ENCODE measurements around the gene AKIRIN2. TPM values are rescaled to one million over a fixed set of nuclear protein-coding genes. Genes with fewer than 3 reads are reported as not detected.

Gene AKIRIN2
- polyA plus RNA-seq, 1 of the 3 experiments (the other 2 are of a cell fraction): 19.0 TPM

GRCh38 chr6:87731080-87731479 lies 29.0 kb upstream of the AKIRIN2 start:
- no peaks in the 10 kb centered on the region for H3K27me3 ChIP-seq (ENCODE audit: insufficient read depth)
- no peak overlapping the region for H2AFZ ChIP-seq (ENCODE audit: low read depth)
- no peaks in the 10 kb centered on the region for H3K9me3 ChIP-seq
- ChIA-PET CTCF (interaction anchor here (1.1 kb wide), 1 partner anchor 28 kb away, joined by 3 read pairs; no protein-coding TSS in a partner anchor), POLR2A (no interaction called here)
- no peaks in the 10 kb centered on the region for H3K79me2 ChIP-seq (ENCODE audit: insufficient read depth)
- TF ChIP-seq, protein P1, sequence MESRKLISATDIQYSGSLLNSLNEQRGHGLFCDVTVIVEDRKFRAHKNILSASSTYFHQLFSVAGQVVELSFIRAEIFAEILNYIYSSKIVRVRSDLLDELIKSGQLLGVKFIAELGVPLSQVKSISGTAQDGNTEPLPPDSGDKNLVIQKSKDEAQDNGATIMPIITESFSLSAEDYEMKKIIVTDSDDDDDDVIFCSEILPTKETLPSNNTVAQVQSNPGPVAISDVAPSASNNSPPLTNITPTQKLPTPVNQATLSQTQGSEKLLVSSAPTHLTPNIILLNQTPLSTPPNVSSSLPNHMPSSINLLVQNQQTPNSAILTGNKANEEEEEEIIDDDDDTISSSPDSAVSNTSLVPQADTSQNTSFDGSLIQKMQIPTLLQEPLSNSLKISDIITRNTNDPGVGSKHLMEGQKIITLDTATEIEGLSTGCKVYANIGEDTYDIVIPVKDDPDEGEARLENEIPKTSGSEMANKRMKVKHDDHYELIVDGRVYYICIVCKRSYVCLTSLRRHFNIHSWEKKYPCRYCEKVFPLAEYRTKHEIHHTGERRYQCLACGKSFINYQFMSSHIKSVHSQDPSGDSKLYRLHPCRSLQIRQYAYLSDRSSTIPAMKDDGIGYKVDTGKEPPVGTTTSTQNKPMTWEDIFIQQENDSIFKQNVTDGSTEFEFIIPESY (IDR thresholded peaks at IDR 0.05; ENCODE audit: borderline replicate concordance, low read depth): no peak
- TF ChIP-seq USF1 (IDR thresholded peaks at IDR 0.05; ENCODE audit: borderline replicate concordance, low read depth) (no peak), REST (IDR thresholded peaks at IDR 0.05; ENCODE audit: low read depth, low read length) (no peak)
- H3K4me2 ChIP-seq: no peak overlapping the region
- no peaks in the 10 kb centered on the region for H3K9me2 ChIP-seq
- no peak for DNase-seq
- H3K36me3 ChIP-seq (replicated peaks in 1 of 2; ENCODE audit: control insufficient read depth in 1 of 2, insufficient read depth in 2 of 2, low read length in 1 of 2): no peaks in the 10 kb centered on the region
- H3K4me1 ChIP-seq (ENCODE audit: control insufficient read depth in 1 of 2, insufficient read depth in 2 of 2, low read depth in 1 of 2, low read length in 1 of 2): peaks cover 0 to 20% of the 10 kb centered on the region in 2 experiments; a peak in 2 of 4 replicates
- H3K9ac ChIP-seq: no peak overlapping the region
- no peak overlapping the region for H3K4me3 ChIP-seq (ENCODE audit: low read depth in 2 of 2, low read length in 1 of 2)
- no peaks in the 10 kb centered on the region for H4K20me1 ChIP-seq (ENCODE audit: insufficient read depth)
- H3K27ac ChIP-seq (ENCODE audit: low read depth in 2 of 2, low read length in 1 of 2): no peak overlapping the region
- H3F3A ChIP-seq (replicated peaks; ENCODE audit: insufficient read depth): no peaks in the 10 kb centered on the region

- no peak overlapping the region for H2AFZ ChIP-seq (ENCODE audit: low read depth)
- H3K27me3 ChIP-seq (ENCODE audit: insufficient read depth): no peaks in the 10 kb centered on the region
- TF ChIP-seq TCF12 (IDR thresholded peaks at IDR 0.05): 0 out of 2 replicates have a peak, but pooled peaks have one; percentile 22
- TF ChIP-seq, protein P2, sequence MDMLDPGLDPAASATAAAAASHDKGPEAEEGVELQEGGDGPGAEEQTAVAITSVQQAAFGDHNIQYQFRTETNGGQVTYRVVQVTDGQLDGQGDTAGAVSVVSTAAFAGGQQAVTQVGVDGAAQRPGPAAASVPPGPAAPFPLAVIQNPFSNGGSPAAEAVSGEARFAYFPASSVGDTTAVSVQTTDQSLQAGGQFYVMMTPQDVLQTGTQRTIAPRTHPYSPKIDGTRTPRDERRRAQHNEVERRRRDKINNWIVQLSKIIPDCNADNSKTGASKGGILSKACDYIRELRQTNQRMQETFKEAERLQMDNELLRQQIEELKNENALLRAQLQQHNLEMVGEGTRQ (IDR thresholded peaks at IDR 0.05; ENCODE audit: borderline replicate concordance, low read depth, low read length): no peak
- TF ChIP-seq EP300 (IDR thresholded peaks at IDR 0.05; ENCODE audit: borderline replicate concordance in 1 of 2, low read depth in 1 of 2, low read length in 1 of 2): no peak
- TF ChIP-seq TEAD4 (IDR thresholded peaks at IDR 0.05; ENCODE audit: borderline replicate concordance, insufficient read depth): no peak
- peak; percentile 24; the same call in 1 of the 2 replicates for TF ChIP-seq NFIC (IDR thresholded peaks at IDR 0.05; ENCODE audit: borderline replicate concordance)
- TF ChIP-seq RXRA (IDR thresholded peaks at IDR 0.05; ENCODE audit: borderline replicate concordance, low read depth): no peak
- TF ChIP-seq CHD2 (IDR thresholded peaks at IDR 0.05; ENCODE audit: low read length, partially characterized antibody): no peak
- 0 out of 2 replicates have a peak, but pooled peaks have one; percentile 10 for TF ChIP-seq JUND (IDR thresholded peaks at IDR 0.05)
- H4K20me1 ChIP-seq (ENCODE audit: insufficient read depth): no peaks in the 10 kb centered on the region
- no peak for DNase-seq
- no peak overlapping the region for H3K9ac ChIP-seq
- 47% methylated on average over 6 of the region's 6 CpGs for WGBS (ENCODE audit: low lambda C conversion rate)
- H3F3A ChIP-seq (replicated peaks; ENCODE audit: insufficient read depth): no peaks in the 10 kb centered on the region
- H3K4me2 ChIP-seq: peak overlapping the region; percentile 43
- ChIA-PET CTCF (interaction anchor here (0.6 kb wide), 1 partner anchor 11 kb away, joined by 3 read pairs; no protein-coding TSS in a partner anchor), POLR2A (no interaction called here)
- no peaks in the 10 kb centered on the region for H3K79me2 ChIP-seq (ENCODE audit: insufficient read depth)
- H3K36me3 ChIP-seq (replicated peaks in 1 of 2; ENCODE audit: control insufficient read depth in 1 of 2, insufficient read depth in 2 of 2, low read length in 1 of 2): no peaks in the 10 kb centered on the region
- no peak overlapping the region for H3K4me3 ChIP-seq (ENCODE audit: low read depth in 2 of 2, low read length in 1 of 2)
- no peaks in the 10 kb centered on the region for H3K9me2 ChIP-seq
- H3K4me1 ChIP-seq (ENCODE audit: control insufficient read depth in 1 of 2, insufficient read depth in 2 of 2, low read depth in 1 of 2, low read length in 1 of 2): peaks cover 0 to 20% of the 10 kb centered on the region in 2 experiments; a peak in 2 of 4 replicates
- no peak overlapping the region for H3K27ac ChIP-seq (ENCODE audit: low read depth in 2 of 2, low read length in 1 of 2)
- H3K9me3 ChIP-seq: no peaks in the 10 kb centered on the region
These were observed 28.1 kb upstream of the AKIRIN2 start for GRCh38 chr6:87729965-87730719.

All from SK-N-SH (cell line).